SH-SY5Y (cell line): ENCODE measurements around the gene CLRN2.

ENCODE experiments used
- GATA2 ChIP-seq: IDR thresholded peaks from 2 replicates; pipeline ENCODE4 v1.6.1; 2011; ENCODE audit warnings: mild to moderate bottlenecking, low read depth, low read length
- GATA3 ChIP-seq: IDR thresholded peaks from 2 replicates; pipeline ENCODE4 v1.6.1; 2011; ENCODE audit warnings: low read depth, mild to moderate bottlenecking, low read length, moderate library complexity

- no peak for TF ChIP-seq GATA2
- TF ChIP-seq GATA3 = no peak
Observed at GRCh38 chr4:17521595-17521994, 6.6 kb downstream of the CLRN2 start.
